CD4-positive, CD25-positive, alpha-beta regulatory T cell (primary cell): ENCODE measurements around the gene PPFIBP2. TPM values are rescaled to one million over a fixed set of nuclear protein-coding genes. Genes with fewer than 3 reads are reported as not detected.
A peak's percentile ranks its signal among the peaks of the same experiment; 100 is the strongest.

Experiments used
- ATAC-seq, 2 donors: fragments of 150-1000 bp; cut with Tn5 transposase; one replicate each; pipeline ENCODE4 v1.10.0; 2021; ENCODE audit warnings: low read depth in 2 of 2, moderate number of reproducible peaks in 2 of 2, moderate library complexity in 1 of 2
- DNase-seq, 3 donors: peaks; one replicate each; pipeline versions ENCODE4 v3.0.0 to v3.0.0-alpha.2; 2012 to 2022; ENCODE audit warnings: mixed read lengths in 1 of 3
- H3K27ac ChIP-seq: one replicate; pipeline ENCODE4 v1.7.0; 2013; ENCODE audit warnings: mild to moderate bottlenecking, low read length; ENCODE audit not compliant: insufficient read depth, poor library complexity, severe bottlenecking
- H3K27me3 ChIP-seq: one replicate; pipeline ENCODE4 v1.7.0; 2013; ENCODE audit warnings: low read length; ENCODE audit not compliant: control insufficient read depth, insufficient read depth
- H3K36me3 ChIP-seq: one replicate; pipeline ENCODE4 v1.7.0; 2013; ENCODE audit warnings: mild to moderate bottlenecking, low read length, moderate library complexity; ENCODE audit not compliant: control insufficient read depth, insufficient read depth
- H3K4me1 ChIP-seq: 2 replicates; pipeline ENCODE4 v1.7.0; 2013; ENCODE audit warnings: mild to moderate bottlenecking, low read length; ENCODE audit not compliant: insufficient read depth, control insufficient read depth, poor library complexity, severe bottlenecking
- H3K4me3 ChIP-seq: one replicate; pipeline ENCODE4 v1.7.0; 2013; ENCODE audit warnings: low read depth, mild to moderate bottlenecking, low read length, moderate library complexity
- H3K9me3 ChIP-seq, 2 experiments: 1 replicate in 1 of 2; 2 replicates in 1 of 2; pipeline ENCODE4 v1.7.0; 2013; ENCODE audit warnings: low read length in 2 of 2, mild to moderate bottlenecking in 1 of 2, moderate library complexity in 1 of 2; ENCODE audit not compliant: control insufficient read depth in 2 of 2
- H3K27ac Mint-ChIP-seq, 3 donors: one replicate each; pipeline ENCODE4 v1.8.0; 2020 to 2022; ENCODE audit warnings: mild to moderate bottlenecking in 3 of 3, mixed read lengths in 3 of 3, moderate library complexity in 2 of 3
- H3K27me3 Mint-ChIP-seq: one replicate; pipeline ENCODE4 v1.8.0; 2022; ENCODE audit warnings: mild to moderate bottlenecking, mixed read lengths
- H3K36me3 Mint-ChIP-seq: one replicate; pipeline ENCODE4 v1.8.0; 2020; ENCODE audit warnings: mixed read lengths
- H3K4me1 Mint-ChIP-seq, 4 donors: one replicate each; pipeline ENCODE4 v1.8.0; 2020 to 2022; ENCODE audit warnings: mixed read lengths in 4 of 4, mild to moderate bottlenecking in 1 of 4
- H3K4me3 Mint-ChIP-seq, 4 donors: one replicate each; pipeline ENCODE4 v1.8.0; 2020 to 2022; ENCODE audit warnings: mild to moderate bottlenecking in 4 of 4, mixed read lengths in 4 of 4, moderate library complexity in 3 of 4
- H3K9me3 Mint-ChIP-seq, 7 donors: one replicate each; pipeline ENCODE4 v1.8.0; 2020 to 2022; ENCODE audit warnings: mixed read lengths in 7 of 7, mild to moderate bottlenecking in 3 of 7, moderate library complexity in 2 of 7
- polyA plus RNA-seq, 4 donors: library from polyadenylated mRNA; unstranded; fragments of 300-500 nt; fragmentation: Illumina TruSeq; gene quantifications; one replicate each; pipeline ENCODE4 v1.2.3, GENCODE V29; 2021
- total RNA-seq: library from RNA; stranded (reverse); gene quantifications from one replicate; pipeline ENCODE4 v1.2.3, GENCODE V29; 2022

PPFIBP2 gene
- total and polyA plus RNA-seq, 5 donors from 2014 or later: 0.47 to 10.6 (median 4.2) TPM

DNA sequence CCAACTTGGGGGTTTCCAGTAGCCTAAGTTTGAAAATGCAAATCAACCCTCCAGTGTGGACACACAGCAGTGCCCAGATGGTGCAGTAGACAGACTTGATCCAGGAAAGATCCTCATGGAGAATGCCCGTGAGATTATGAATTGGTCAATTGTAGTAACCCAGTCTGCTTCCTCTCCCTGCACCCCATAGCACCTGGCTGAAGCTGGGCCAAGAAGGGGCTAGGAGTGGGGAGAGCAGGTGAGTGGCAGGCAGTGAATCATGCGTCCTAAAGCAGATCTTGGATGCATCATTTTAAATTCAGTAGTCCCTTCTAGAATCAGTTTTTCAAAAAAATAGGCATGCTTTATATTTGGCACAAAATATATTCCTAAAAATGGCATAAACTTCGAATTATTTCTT is 107.3 kb downstream of the PPFIBP2 start:
- H3K4me1 Mint-ChIP-seq: peaks cover 0 to 4% (median 0%) of the 10 kb centered on the region in 4 donors
- Histone ChIP-seq H3K27me3 (no peaks in the 10 kb centered on the region), H3K4me3 (no peak overlapping the region), H3K4me1 (no peaks in the 10 kb centered on the region), H3K9me3 (no peaks in the 10 kb centered on the region), H3K36me3 (no peaks in the 10 kb centered on the region), H3K27ac (no peak overlapping the region)
- H3K27ac Mint-ChIP-seq: no peak overlapping the region
- no peaks in the 10 kb centered on the region for H3K9me3 Mint-ChIP-seq
- H3K27me3 Mint-ChIP-seq: no peaks in the 10 kb centered on the region
- no peak for ATAC-seq
- no peak overlapping the region for H3K4me3 Mint-ChIP-seq
- H3K36me3 Mint-ChIP-seq: peaks cover 21% of the 10 kb centered on the region
- no peak for DNase-seq

DNA sequence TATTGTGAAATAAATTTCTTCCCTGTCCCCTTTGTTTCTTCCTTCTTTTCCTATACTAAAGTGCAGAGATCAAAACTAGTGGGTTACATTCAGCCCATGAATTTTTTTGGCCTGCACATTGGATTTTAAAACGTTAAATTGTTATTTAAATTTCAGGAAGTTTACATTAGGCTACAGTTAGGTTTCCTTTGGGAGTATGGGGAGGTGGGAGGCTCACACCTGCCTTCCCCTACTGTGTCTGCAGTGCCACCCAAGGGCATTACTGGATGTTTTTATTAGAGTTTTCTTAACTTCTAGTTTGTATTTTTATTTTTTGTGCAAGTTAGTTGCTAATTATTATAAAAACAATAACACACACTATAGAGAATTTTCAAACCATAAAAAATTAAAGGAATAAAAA is 107.8 kb downstream of the PPFIBP2 start:
- no peak overlapping the region for H3K4me3 Mint-ChIP-seq
- no peaks in the 10 kb centered on the region for H3K9me3 Mint-ChIP-seq
- Histone ChIP-seq H3K27ac (no peak overlapping the region), H3K4me1 (no peaks in the 10 kb centered on the region), H3K36me3 (no peaks in the 10 kb centered on the region), H3K9me3 (no peaks in the 10 kb centered on the region), H3K4me3 (no peak overlapping the region), H3K27me3 (no peaks in the 10 kb centered on the region)
- no peaks in the 10 kb centered on the region for H3K4me1 Mint-ChIP-seq
- H3K27ac Mint-ChIP-seq: no peak overlapping the region
- DNase-seq (no peak), ATAC-seq (no peak)
- peaks cover 17% of the 10 kb centered on the region for H3K36me3 Mint-ChIP-seq
- no peaks in the 10 kb centered on the region for H3K27me3 Mint-ChIP-seq

DNA sequence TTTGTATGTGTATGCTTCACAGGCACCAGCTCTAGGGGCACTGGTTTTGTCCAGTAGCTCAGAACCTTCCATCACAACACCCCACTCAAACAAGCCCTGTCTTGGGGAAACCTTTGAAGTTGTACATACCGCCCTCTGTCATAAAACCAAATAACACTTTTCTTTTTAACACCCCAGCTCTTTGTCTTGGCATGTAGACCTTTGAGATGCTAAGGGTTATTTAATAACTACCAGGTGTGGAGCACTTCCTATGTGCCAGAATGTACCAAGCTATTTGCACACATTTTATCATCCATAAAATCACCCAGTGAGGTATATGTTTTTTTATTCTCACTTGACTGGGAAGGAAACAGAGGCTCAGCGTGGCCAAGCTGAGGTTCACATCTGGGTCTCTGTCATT is 108.9 kb downstream of the PPFIBP2 start:
- Histone ChIP-seq H3K4me1 (no peaks in the 10 kb centered on the region), H3K36me3 (no peaks in the 10 kb centered on the region), H3K27me3 (no peaks in the 10 kb centered on the region), H3K4me3 (no peak overlapping the region), H3K27ac (no peak overlapping the region), H3K9me3 (no peaks in the 10 kb centered on the region)
- no peak for DNase-seq
- peaks cover 11% of the 10 kb centered on the region for H3K36me3 Mint-ChIP-seq
- ATAC-seq: no peak
- H3K27me3 Mint-ChIP-seq: no peaks in the 10 kb centered on the region
- H3K27ac Mint-ChIP-seq: no peak overlapping the region
- no peak overlapping the region for H3K4me3 Mint-ChIP-seq
- H3K4me1 Mint-ChIP-seq: no peaks in the 10 kb centered on the region
- no peaks in the 10 kb centered on the region for H3K9me3 Mint-ChIP-seq

DNA sequence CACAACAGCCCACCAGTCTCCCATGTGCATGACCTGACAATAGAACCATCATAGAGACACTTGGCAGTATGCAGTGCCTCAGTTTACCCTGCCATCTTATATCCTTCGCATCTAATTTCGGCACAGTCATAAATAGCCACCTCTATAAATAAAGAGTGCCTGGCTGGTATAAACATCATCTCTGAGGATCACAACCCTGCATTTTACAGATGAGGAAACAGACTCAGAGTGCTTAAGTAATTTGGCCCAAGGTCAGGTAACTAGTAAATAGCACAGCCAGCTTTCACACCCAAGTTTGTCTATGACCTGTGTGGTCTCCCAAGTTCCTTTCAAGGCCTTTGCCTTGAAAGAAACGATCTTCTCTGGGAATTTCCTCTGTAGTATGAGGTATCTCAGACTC is 114.9 kb downstream of the PPFIBP2 start:
- DNase-seq (no peak), ATAC-seq (no peak)
- Histone ChIP-seq H3K27ac (no peak overlapping the region), H3K36me3 (peaks cover 2% of the 10 kb centered on the region), H3K4me3 (no peak overlapping the region), H3K27me3 (no peaks in the 10 kb centered on the region), H3K9me3 (no peaks in the 10 kb centered on the region), H3K4me1 (no peaks in the 10 kb centered on the region)
- no peak overlapping the region for H3K27ac Mint-ChIP-seq
- H3K4me3 Mint-ChIP-seq: no peak overlapping the region
- no peaks in the 10 kb centered on the region for H3K9me3 Mint-ChIP-seq
- no peaks in the 10 kb centered on the region for H3K4me1 Mint-ChIP-seq
- no peaks in the 10 kb centered on the region for H3K27me3 Mint-ChIP-seq
- H3K36me3 Mint-ChIP-seq: peaks cover 26% of the 10 kb centered on the region

DNA sequence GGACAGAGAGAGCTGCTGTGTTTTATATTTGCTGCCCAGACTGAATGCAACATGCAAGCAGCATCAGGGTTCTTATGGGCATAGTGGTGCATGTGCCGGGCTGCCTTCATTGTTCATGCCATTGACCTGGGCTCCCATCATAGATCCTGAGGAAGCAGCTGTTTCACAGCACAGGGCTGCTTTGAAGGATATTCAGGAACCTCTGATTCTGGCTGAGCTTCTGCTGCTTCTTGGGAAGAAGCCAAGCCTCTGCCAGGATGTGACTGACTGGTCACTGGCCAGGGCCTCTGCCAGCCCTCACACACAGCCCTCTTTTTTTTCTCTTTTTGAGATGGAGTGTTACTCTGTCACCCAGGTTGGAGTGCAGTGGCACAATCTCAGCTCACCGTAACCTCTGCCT is 116.2 kb downstream of the PPFIBP2 start:
- no peak overlapping the region for H3K27ac Mint-ChIP-seq
- no peaks in the 10 kb centered on the region for H3K9me3 ChIP-seq
- no peaks in the 10 kb centered on the region for H3K27me3 ChIP-seq
- peaks cover 32% of the 10 kb centered on the region for H3K36me3 Mint-ChIP-seq
- H3K4me3 Mint-ChIP-seq: no peak overlapping the region
- no peak overlapping the region for H3K27ac ChIP-seq
- DNase-seq: no peak
- H3K4me1 Mint-ChIP-seq: no peaks in the 10 kb centered on the region
- H3K36me3 ChIP-seq: peaks cover 2% of the 10 kb centered on the region
- H3K4me1 ChIP-seq: no peaks in the 10 kb centered on the region
- H3K4me3 ChIP-seq: no peak overlapping the region
- ATAC-seq: no peak
- H3K9me3 Mint-ChIP-seq: no peaks in the 10 kb centered on the region
- H3K27me3 Mint-ChIP-seq: no peaks in the 10 kb centered on the region

DNA sequence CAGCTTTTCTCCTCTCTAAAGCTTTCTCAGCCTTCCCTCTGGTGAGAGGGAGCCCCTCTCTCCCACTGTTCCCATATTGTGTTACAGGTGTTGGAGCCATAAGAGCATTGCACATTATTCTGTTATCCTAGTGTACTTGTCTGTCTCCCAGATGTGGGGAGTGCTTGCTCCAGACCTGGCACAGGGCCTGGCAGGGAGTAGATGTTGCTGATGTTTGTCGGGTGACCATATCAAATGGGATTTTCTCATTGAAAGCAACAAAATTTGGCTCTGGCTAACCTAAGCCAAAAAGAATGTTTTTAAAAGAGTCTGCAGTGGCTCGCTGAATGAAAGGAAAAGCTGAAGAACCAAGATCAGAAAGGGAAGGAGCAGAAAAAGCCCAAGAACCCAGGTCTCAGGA is 118.4 kb downstream of the PPFIBP2 start:
- H3K27ac Mint-ChIP-seq: peak overlapping the region in 1 of 3 donors; percentile 4
- H3K9me3 ChIP-seq: no peaks in the 10 kb centered on the region
- no peaks in the 10 kb centered on the region for H3K27me3 Mint-ChIP-seq
- H3K4me3 Mint-ChIP-seq: no peak overlapping the region
- ATAC-seq (no peak), DNase-seq (no peak)
- H3K9me3 Mint-ChIP-seq: no peaks in the 10 kb centered on the region
- peaks cover 2% of the 10 kb centered on the region for H3K36me3 ChIP-seq
- H3K27ac ChIP-seq: no peak overlapping the region
- no peaks in the 10 kb centered on the region for H3K27me3 ChIP-seq
- no peak overlapping the region for H3K4me3 ChIP-seq
- no peaks in the 10 kb centered on the region for H3K4me1 Mint-ChIP-seq
- peaks cover 40% of the 10 kb centered on the region for H3K36me3 Mint-ChIP-seq
- no peaks in the 10 kb centered on the region for H3K4me1 ChIP-seq

DNA sequence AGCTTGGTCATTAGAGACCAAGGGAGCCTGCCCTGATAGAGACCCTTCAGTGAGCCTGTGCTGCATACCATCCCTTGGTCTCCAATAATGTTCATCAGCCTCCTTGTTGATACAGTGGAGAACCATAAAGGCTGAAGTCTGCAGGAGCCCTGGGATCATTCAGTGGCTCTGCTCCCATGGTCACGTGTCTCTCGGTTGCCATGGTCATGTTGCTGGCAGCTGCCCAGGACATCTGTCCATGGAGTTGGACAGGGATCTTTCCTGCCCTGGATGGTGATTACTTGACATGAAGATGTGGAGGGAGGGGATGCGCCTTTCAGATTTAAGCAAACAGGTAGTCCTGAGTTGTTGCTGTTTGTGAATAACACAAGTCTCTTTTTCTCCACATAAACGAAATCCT is 121.3 kb downstream of the PPFIBP2 start:
- no peaks in the 10 kb centered on the region for H3K4me1 ChIP-seq
- no peaks in the 10 kb centered on the region for H3K27me3 ChIP-seq
- peaks cover 2% of the 10 kb centered on the region for H3K36me3 ChIP-seq
- no peak overlapping the region for H3K4me3 Mint-ChIP-seq
- H3K27ac Mint-ChIP-seq: no peak overlapping the region
- peaks cover 39% of the 10 kb centered on the region for H3K36me3 Mint-ChIP-seq
- H3K4me3 ChIP-seq: no peak overlapping the region
- DNase-seq (no peak), ATAC-seq (no peak)
- no peaks in the 10 kb centered on the region for H3K9me3 Mint-ChIP-seq
- H3K27ac ChIP-seq: no peak overlapping the region
- no peaks in the 10 kb centered on the region for H3K4me1 Mint-ChIP-seq
- no peaks in the 10 kb centered on the region for H3K27me3 Mint-ChIP-seq
- H3K9me3 ChIP-seq: no peaks in the 10 kb centered on the region

- H3K27ac ChIP-seq: no peak overlapping the region
- H3K36me3 Mint-ChIP-seq: peaks cover 44% of the 10 kb centered on the region
Observed at GRCh38 chr11:7635708-7636107, 121.9 kb downstream of the PPFIBP2 start.

More at GRCh38 chr11:7635708-7636107, 121.9 kb downstream of the PPFIBP2 start:
- H3K27ac Mint-ChIP-seq: no peak overlapping the region
- Histone ChIP-seq H3K9me3 (no peaks in the 10 kb centered on the region), H3K27me3 (no peaks in the 10 kb centered on the region), H3K4me1 (no peaks in the 10 kb centered on the region), H3K4me3 (no peak overlapping the region), H3K36me3 (peaks cover 2% of the 10 kb centered on the region)
- DNase-seq: no peak
- H3K4me1 Mint-ChIP-seq: no peaks in the 10 kb centered on the region
- H3K9me3 Mint-ChIP-seq: no peaks in the 10 kb centered on the region
- ATAC-seq: no peak
- no peak overlapping the region for H3K4me3 Mint-ChIP-seq
- no peaks in the 10 kb centered on the region for H3K27me3 Mint-ChIP-seq
